K562 (cell line): ENCODE measurements around the gene CBLL1. TPM values are rescaled to one million over a fixed set of nuclear protein-coding genes. Genes with fewer than 3 reads are reported as not detected.

ENCODE experiments used
- ATAC-seq: fragments of 200-7000 bp; cut with Tn5 transposase; 3 replicates; pipeline ENCODE4 v1.9.1; 2020; ENCODE audit warnings: moderate library complexity
- BruUV-seq: library from RNA; stranded (reverse); fragments of 400-500 nt; replicated peaks from 2 replicates; lab custom pipeline; 2021; lab: Mats Ljungman, UMichigan
- CTCF ChIA-PET: fragments of 300-600 bp; formaldehyde crosslinking; extraction: SDS; loops from one replicate; lab custom pipeline; 2021; ENCODE audit warnings: low intra/inter-chr PET ratio; lab: Yijun Ruan, JAX
- POLR2A ChIA-PET: fragments of 300-600, 350-650 bp; sonication (Branson Sonifier 250); formaldehyde crosslinking; extraction: SDS; loops from one replicate; lab custom pipeline; 2021; ENCODE audit warnings: antibody characterized with exemption, inconsistent platforms; lab: Yijun Ruan, JAX
- DNase-seq, 4 experiments: peaks; one replicate each; pipeline versions ENCODE4 v3.0.0 to v3.0.0-alpha.2; 2011 to 2018; ENCODE audit warnings: low spot score in 3 of 4, mixed read lengths in 3 of 4; ENCODE audit errors: extremely low read depth in 1 of 4
- FAIRE-seq: peaks from 2 replicates; lab custom pipeline; 2011; peaks lifted over from hg19 to GRCh38; lab: Jason Lieb, UNC
- H2AFZ ChIP-seq: 2 replicates; pipeline ENCODE4 v1.6.0; 2011; ENCODE audit warnings: low read depth, low read length, control low read depth, inconsistent platforms
- H3K27ac ChIP-seq: fragments of 200-600 bp; 3 replicates; pipeline ENCODE4 v1.8.0; 2011; ENCODE audit warnings: low read depth, mild to moderate bottlenecking, control low read depth, inconsistent platforms, low read length, moderate library complexity, mixed read lengths; ENCODE audit errors: extremely low read depth
- H3K27me3 ChIP-seq, 2 experiments: fragments of 300-600 bp in 1 of 2; 2 replicates in 1 of 2; 3 replicates in 1 of 2; pipeline versions ENCODE4 v1.6.0 to v1.8.0; 2011; ENCODE audit warnings: inconsistent platforms in 2 of 2, low read length in 2 of 2, mild to moderate bottlenecking in 1 of 2, mixed read lengths in 1 of 2, moderate library complexity in 1 of 2; ENCODE audit not compliant: control insufficient read depth in 2 of 2, insufficient read depth in 2 of 2
- H3K36me3 ChIP-seq: fragments of 300-600 bp; 3 replicates; pipeline ENCODE4 v1.8.0; 2011; ENCODE audit warnings: mild to moderate bottlenecking, low read length, inconsistent platforms; ENCODE audit not compliant: control insufficient read depth, insufficient read depth
- H3K4me1 ChIP-seq, 2 experiments: fragments of 200-600 bp in 1 of 2; replicated peaks in 1 of 2; 2 replicates in 1 of 2; 3 replicates in 1 of 2; pipeline versions ENCODE4 v1.5.1 to v1.8.0; 2011; ENCODE audit warnings: inconsistent platforms in 2 of 2, low read length in 2 of 2, mild to moderate bottlenecking in 1 of 2, mixed read lengths in 1 of 2, moderate library complexity in 1 of 2; ENCODE audit not compliant: control insufficient read depth in 2 of 2, insufficient read depth in 2 of 2
- H3K4me2 ChIP-seq: 2 replicates; pipeline ENCODE4 v1.6.1; 2011; ENCODE audit warnings: low read length, control low read depth, inconsistent platforms, mixed read lengths; ENCODE audit not compliant: insufficient read depth
- H3K4me3 ChIP-seq: fragments of 200-600 bp; sonication (generic), shearing (Covaris generic); 2 replicates; pipeline ENCODE4 v1.5.1; 2016; ENCODE audit warnings: control low read depth, inconsistent platforms
- H3K79me2 ChIP-seq: fragments of 200-600 bp; 3 replicates; pipeline ENCODE4 v1.8.0; 2011; ENCODE audit warnings: low read length, inconsistent platforms; ENCODE audit not compliant: control insufficient read depth, insufficient read depth
- H3K9ac ChIP-seq, 2 experiments: 2 replicates each; pipeline versions ENCODE4 v1.6.0 to v1.6.1; 2011; ENCODE audit warnings: low read depth in 2 of 2, low read length in 2 of 2, control low read depth in 1 of 2, inconsistent platforms in 1 of 2, mild to moderate bottlenecking in 1 of 2, mixed read lengths in 1 of 2; ENCODE audit not compliant: insufficient read depth in 1 of 2
- H3K9me1 ChIP-seq: one replicate; pipeline ENCODE4 v1.6.0; 2011; ENCODE audit warnings: inconsistent platforms, mild to moderate bottlenecking, low read length, moderate library complexity; ENCODE audit not compliant: control insufficient read depth, insufficient read depth
- H3K9me3 ChIP-seq: replicated peaks from 2 replicates; pipeline ENCODE4 v1.5.1; 2011; ENCODE audit warnings: low read depth, low read length, inconsistent platforms; ENCODE audit not compliant: control insufficient read depth, insufficient read depth
- H4K20me1 ChIP-seq: replicated peaks from 2 replicates; pipeline ENCODE4 v1.6.1; 2011; ENCODE audit warnings: low read length, inconsistent platforms, mixed read lengths; ENCODE audit not compliant: control insufficient read depth, insufficient read depth
- CGGBP1 ChIP-seq: fragments of 250-450 bp; sonication (Bioruptor Pico); IDR thresholded peaks from 2 replicates; pipeline ENCODE4 v1.9.0; 2021; ENCODE audit warnings: mild to moderate bottlenecking
- FOXA1 ChIP-seq: fragments of 450-650 bp; IDR thresholded peaks from 2 replicates; pipeline ENCODE4 v1.6.1; 2016; ENCODE audit warnings: mild to moderate bottlenecking, borderline replicate concordance
- FOXJ3 ChIP-seq: sonication (generic); formaldehyde crosslinking; IDR thresholded peaks from 2 replicates; pipeline ENCODE4 v1.4.0; 2020; ENCODE audit warnings: mild to moderate bottlenecking, missing genetic modification reagents
- HNRNPLL ChIP-seq: fragments of 200-400 bp; formaldehyde crosslinking; IDR thresholded peaks from 2 replicates; pipeline ENCODE4 v1.6.1; 2017; ENCODE audit warnings: low read length, low read depth, mild to moderate bottlenecking; ENCODE audit not compliant: poor library complexity, severe bottlenecking
- HOMEZ ChIP-seq: fragments of 250-450 bp; sonication (Bioruptor Pico); IDR thresholded peaks from 2 replicates; pipeline ENCODE4 v1.4.0; 2020; ENCODE audit warnings: mild to moderate bottlenecking, moderate library complexity
- ILK ChIP-seq: fragments of 450-650 bp; IDR thresholded peaks from 2 replicates; pipeline ENCODE4 v1.6.1; 2016; ENCODE audit warnings: missing genetic modification characterization, low read depth, mild to moderate bottlenecking, missing compliant biosample characterization, moderate library complexity, borderline replicate concordance
- MAFF ChIP-seq: IDR thresholded peaks from 2 replicates; pipeline ENCODE4 v1.6.1; 2012; ENCODE audit warnings: low read length, improper control_type of control experiment
- NFE2 ChIP-seq: IDR thresholded peaks from 2 replicates; pipeline ENCODE4 v1.6.1; 2014; ENCODE audit warnings: antibody characterized with exemption, low read depth
- SP2 ChIP-seq: IDR thresholded peaks from 2 replicates; pipeline ENCODE4 v1.6.1; 2011; ENCODE audit warnings: mild to moderate bottlenecking, low read depth, low read length, moderate library complexity; ENCODE audit not compliant: poor library complexity, severe bottlenecking; ENCODE audit errors: extremely low read depth
- SREBF1 ChIP-seq: fragments of 150-350 bp; IDR thresholded peaks from 2 replicates; pipeline ENCODE4 v1.6.1; 2014; ENCODE audit warnings: antibody characterized with exemption, low read depth, low read length, borderline replicate concordance
- THRAP3 ChIP-seq: fragments of 450-650 bp; IDR thresholded peaks from 2 replicates; pipeline ENCODE4 v1.6.1; 2016; ENCODE audit warnings: mild to moderate bottlenecking, inconsistent platforms, borderline replicate concordance
- ZNF263 ChIP-seq: sonication (generic); formaldehyde crosslinking; IDR thresholded peaks from 2 replicates; pipeline ENCODE4 v1.8.0; 2022; ENCODE audit warnings: mild to moderate bottlenecking, missing genetic modification reagents, borderline replicate concordance
- ZNF408 ChIP-seq: fragments of 250-450 bp; sonication (Bioruptor Pico); IDR thresholded peaks from 2 replicates; pipeline ENCODE4 v1.4.0; 2020; ENCODE audit warnings: low read depth, mild to moderate bottlenecking, moderate library complexity
- ZNF445 ChIP-seq: fragments of 250-450 bp; sonication (Bioruptor Pico); IDR thresholded peaks from 2 replicates; pipeline ENCODE4 v1.4.0; 2020; ENCODE audit warnings: low read depth, mild to moderate bottlenecking, moderate library complexity
- WGBS: fragments of 100-300 bp; shearing (Covaris generic); methylation state at CpG from one replicate; pipeline ENCODE4 v1.1.6; 2016; ENCODE audit warnings: low coverage, mixed read lengths; ENCODE audit not compliant: insufficient coverage; ENCODE audit errors: missing lambda C conversion rate; 5-methylcytosine and 5-hydroxymethylcytosine counted together
- in situ Hi-C: fragments of 300-500 bp; cut with MboI; formaldehyde crosslinking; loops from 4 replicates; pipeline ENCODE4 v1.15.0; 2018; ENCODE audit warnings: inconsistent platforms, mixed read lengths
- intact Hi-C: fragments of 100-400 bp; cut with micrococcal nuclease; formaldehyde crosslinking; loops from 2 replicates; pipeline ENCODE4 v1.14.2; 2022
- polyA plus RNA-seq, 8 experiments: library from polyadenylated mRNA; depleted of rRNA in 4 of 8; stranded (reverse) in 5 of 8; unstranded in 3 of 8; fragments of >200 nt; fragmentation: Nextera tagmentation in 2 of 8; fragmentation: Illumina TruSeq in 1 of 8; extraction: Ambion mirVana in 2 of 8; extraction: Trizol in 1 of 8; gene quantifications; 2 replicates each; pipeline versions ENCODE4 v1.2.1 to v1.2.3, GENCODE V29; 2011 to 2014; ENCODE audit warnings: inconsistent platforms in 1 of 8, missing spikeins in 1 of 8
- total RNA-seq, 7 experiments: library from RNA; depleted of rRNA in 6 of 7; stranded (reverse); fragments of >200 nt in 6 of 7; fragmentation: Illumina TruSeq in 2 of 7; extraction: Trizol in 2 of 7; gene quantifications; 2 replicates each; pipeline versions ENCODE4 v1.2.1 to v1.2.3, GENCODE V29; 2011 to 2021; ENCODE audit warnings: low replicate concordance in 1 of 7

CBLL1 gene
- total and polyA plus RNA-seq, 9 of the 15 experiments (the other 6 are each of a cell fraction or from before 2014, with no cell fraction given) = 14.7 to 67.9 (median 35.4) TPM

DNA sequence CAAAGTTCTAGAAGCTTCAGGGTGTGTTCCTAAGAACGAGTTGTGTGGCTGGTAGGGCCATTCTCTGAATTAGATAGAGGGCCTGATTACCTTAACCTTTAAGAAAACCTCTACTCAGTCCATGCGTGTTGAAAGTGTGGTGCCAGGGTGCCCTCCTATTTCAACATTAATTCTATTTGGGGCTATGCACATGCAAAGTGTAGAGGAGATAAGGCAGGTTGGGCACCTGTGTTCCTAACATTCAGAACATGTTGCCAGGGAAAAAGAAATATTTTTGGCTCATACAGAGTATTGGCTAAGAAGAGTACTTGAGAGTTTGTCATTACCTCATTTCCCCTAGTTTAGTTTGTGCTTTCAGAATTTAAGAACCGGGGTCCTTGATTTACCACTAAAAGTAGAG, 38.4 kb downstream of the CBLL1 start (continued):
- TF ChIP-seq HOMEZ (CRISPR knock-in tag) (no peak), FOXA1 (no peak), ZNF445 (no peak)

DNA sequence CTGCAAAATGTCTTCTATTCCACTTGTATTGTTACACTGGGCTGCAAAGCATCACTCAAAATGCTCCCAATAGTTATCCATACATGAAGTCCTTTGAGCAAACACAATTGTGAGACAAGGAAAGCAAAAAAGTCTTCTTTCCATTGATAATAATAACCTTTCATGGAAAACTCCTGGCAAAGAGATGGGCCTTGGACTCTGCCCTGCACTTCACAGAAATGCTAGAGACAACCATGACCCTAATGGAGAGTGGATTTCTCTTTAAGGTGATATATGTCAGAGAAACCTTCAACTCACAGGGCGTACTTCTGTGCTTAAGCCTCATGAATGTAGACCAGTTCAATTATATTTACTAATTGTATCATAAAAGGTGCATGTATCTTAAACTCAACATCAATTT, 39.7 kb downstream of the CBLL1 start:
- ATAC-seq (no peak), FAIRE-seq (no peak), DNase-seq (no peak)
- Histone ChIP-seq H3K79me2 (no peaks in the 10 kb centered on the region), H4K20me1 (no peaks in the 10 kb centered on the region), H3K4me1 (no peaks in the 10 kb centered on the region), H3K9me1 (no peaks in the 10 kb centered on the region), H3K36me3 (no peaks in the 10 kb centered on the region), H3K9ac (no peak overlapping the region), H2AFZ (no peak overlapping the region), H3K9me3 (no peaks in the 10 kb centered on the region), H3K27ac (no peak overlapping the region), H3K4me2 (no peak overlapping the region), H3K27me3 (peaks cover 16 to 34% of the 10 kb centered on the region in 2 experiments), H3K4me3 (no peak overlapping the region)
- 6% methylated on average over 1 of the region's 1 CpG for WGBS
- no TSS peak for BruUV-seq
- CTCF ChIA-PET = no interaction called here
- POLR2A ChIA-PET = no interaction called here
- in situ Hi-C loops = no loop called here
- intact Hi-C loops = no loop called here
- TF ChIP-seq SREBF1 = no peak
- no peak for TF ChIP-seq FOXJ3
- TF ChIP-seq ZNF263 = no peak
- no peak for TF ChIP-seq ILK (tag)
- no peak for TF ChIP-seq SP2
- TF ChIP-seq HNRNPLL = no peak
- no peak for TF ChIP-seq NFE2
- no peak for TF ChIP-seq ZNF408
- no peak for TF ChIP-seq CGGBP1 (CRISPR knock-in tag)
- TF ChIP-seq THRAP3 = no peak
- TF ChIP-seq MAFF = no peak
